C4-2B (cell line): Measurements from ENCODE around the gene GRAMD4.

Experiments used
- H3K27ac ChIP-seq: fragments of 450-650 bp; 2 replicates; pipeline ENCODE4 v1.5.1; 2017
- CTCF ChIP-seq: fragments of 450-650 bp; conservative IDR thresholded peaks from 2 replicates; pipeline ENCODE4 v1.5.1; 2017; ENCODE audit warnings: mild to moderate bottlenecking
- ZFX ChIP-seq: fragments of 450-650 bp; IDR thresholded peaks from 2 replicates; pipeline ENCODE4 v1.6.1; 2017

Gene GRAMD4

GRCh38 chr22:46589141-46589748 is 30.9 kb upstream of the GRAMD4 start:
- H3K27ac ChIP-seq, result no peak overlapping the region

GRCh38 chr22:46589871-46590271 is 30.3 kb upstream of the GRAMD4 start:
- no peak for TF ChIP-seq ZFX
- TF ChIP-seq CTCF, result no peak
- no peak overlapping the region for H3K27ac ChIP-seq

More at GRCh38 chr22:46589141-46589748, 30.9 kb upstream of the GRAMD4 start:
- TF ChIP-seq ZFX (no peak), CTCF (no peak)

GRCh38 chr22:46590334-46590733 is 29.9 kb upstream of the GRAMD4 start:
- TF ChIP-seq CTCF (no peak), ZFX (no peak)
- no peak overlapping the region for H3K27ac ChIP-seq

- H3K27ac ChIP-seq, result no peak overlapping the region
- TF ChIP-seq CTCF, result no peak
- TF ChIP-seq ZFX, result no peak
Measured at GRCh38 chr22:46591930-46592329, 28.3 kb upstream of the GRAMD4 start.

- TF ChIP-seq ZFX (no peak), CTCF (no peak)
Measured at GRCh38 chr22:46592390-46592872, 27.8 kb upstream of the GRAMD4 start.

GRCh38 chr22:46593211-46593681 is 26.9 kb upstream of the GRAMD4 start:
- no peak for TF ChIP-seq ZFX
- TF ChIP-seq CTCF, result no peak

More at GRCh38 chr22:46592390-46592872, 27.8 kb upstream of the GRAMD4 start:
- no peak overlapping the region for H3K27ac ChIP-seq

GRCh38 chr22:46593996-46594946 is 25.9 kb upstream of the GRAMD4 start:
- no peak for TF ChIP-seq CTCF
- no peak for TF ChIP-seq ZFX
- no peak overlapping the region for H3K27ac ChIP-seq

More at GRCh38 chr22:46593211-46593681, 26.9 kb upstream of the GRAMD4 start:
- H3K27ac ChIP-seq, result no peak overlapping the region
